Activated CD4-positive, alpha-beta T cell treated with anti-CD3 and anti-CD28 coated beads, Interleukin-2, Interleukin-4, amounts not matched to agents 100 ng/mL and 50 ng/mL, durations not matched to agents 16 hours and 8 hours (primary cell): Measurements from ENCODE around the gene PRELP.
"Not testable (repeated sequence)": the region's sequence is repeated elsewhere in the genome, so short reads cannot be mapped to it uniquely, and the experiment has no call there.

Experiments used
- DNase-seq: peaks from one replicate; pipeline ENCODE4 v3.0.0-alpha.2; 2020; ENCODE audit warnings: low spot score

Gene PRELP

GRCh38 chr1:203475012-203475981 lies at the start of gene PRELP:
Gene PRELP, plus strand, starts transcription at chr1:203475806. Its CDS starts 7,379 bp downstream, at chr1:203483185.
- no peak for DNase-seq

- no peak for DNase-seq
Observed at GRCh38 chr1:203426366-203426765, 49.2 kb upstream of the PRELP start.

GRCh38 chr1:203426870-203427269 lies 48.7 kb upstream of the PRELP start:
- no peak for DNase-seq

GRCh38 chr1:203427451-203427850 lies 48.2 kb upstream of the PRELP start:
- DNase-seq, result no peak

- DNase-seq, result no peak
Observed at GRCh38 chr1:203428981-203429599, 46.5 kb upstream of the PRELP start.

- no peak for DNase-seq
Observed at GRCh38 chr1:203435615-203436014, 40.0 kb upstream of the PRELP start.

GRCh38 chr1:203437696-203438315 lies 37.8 kb upstream of the PRELP start:
- DNase-seq, result no peak

GRCh38 chr1:203439131-203439730 lies 36.4 kb upstream of the PRELP start:
- no peak for DNase-seq

GRCh38 chr1:203440771-203441170 lies 34.8 kb upstream of the PRELP start:
- no peak for DNase-seq

GRCh38 chr1:203441766-203442165 lies 33.8 kb upstream of the PRELP start:
- no peak for DNase-seq

GRCh38 chr1:203442821-203443220 lies 32.8 kb upstream of the PRELP start:
- no peak for DNase-seq

- no peak for DNase-seq
Observed at GRCh38 chr1:203443296-203443695, 32.3 kb upstream of the PRELP start.

GRCh38 chr1:203444171-203444576 lies 31.4 kb upstream of the PRELP start:
- DNase-seq, result no peak

- no peak for DNase-seq
Observed at GRCh38 chr1:203447151-203447550, 28.5 kb upstream of the PRELP start.

- not testable (repeated sequence) for DNase-seq
Observed at GRCh38 chr1:203447598-203447997, 28.0 kb upstream of the PRELP start.

GRCh38 chr1:203448521-203449061 lies 27.0 kb upstream of the PRELP start:
- DNase-seq, result no peak

GRCh38 chr1:203450001-203450400 lies 25.6 kb upstream of the PRELP start:
- no peak for DNase-seq

GRCh38 chr1:203450479-203451149 lies 25.0 kb upstream of the PRELP start:
- no peak for DNase-seq

- DNase-seq, result no peak
Observed at GRCh38 chr1:203451836-203452784, 23.5 kb upstream of the PRELP start.

GRCh38 chr1:203453016-203453415 lies 22.6 kb upstream of the PRELP start:
- DNase-seq, result no peak
